DMS79 treated with DMSO at 0.1 percent for 48 hours (cell line): ENCODE measurements around the gene GATAD2B.
"Not testable (repeated sequence)": the region's sequence is repeated elsewhere in the genome, so short reads cannot be mapped to it uniquely, and the experiment has no call there.

ENCODE experiments used
- DNase-seq: peaks from one replicate; lab custom pipeline; 2025; lab: John Stamatoyannopoulos, UW

GATAD2B gene

DNA sequence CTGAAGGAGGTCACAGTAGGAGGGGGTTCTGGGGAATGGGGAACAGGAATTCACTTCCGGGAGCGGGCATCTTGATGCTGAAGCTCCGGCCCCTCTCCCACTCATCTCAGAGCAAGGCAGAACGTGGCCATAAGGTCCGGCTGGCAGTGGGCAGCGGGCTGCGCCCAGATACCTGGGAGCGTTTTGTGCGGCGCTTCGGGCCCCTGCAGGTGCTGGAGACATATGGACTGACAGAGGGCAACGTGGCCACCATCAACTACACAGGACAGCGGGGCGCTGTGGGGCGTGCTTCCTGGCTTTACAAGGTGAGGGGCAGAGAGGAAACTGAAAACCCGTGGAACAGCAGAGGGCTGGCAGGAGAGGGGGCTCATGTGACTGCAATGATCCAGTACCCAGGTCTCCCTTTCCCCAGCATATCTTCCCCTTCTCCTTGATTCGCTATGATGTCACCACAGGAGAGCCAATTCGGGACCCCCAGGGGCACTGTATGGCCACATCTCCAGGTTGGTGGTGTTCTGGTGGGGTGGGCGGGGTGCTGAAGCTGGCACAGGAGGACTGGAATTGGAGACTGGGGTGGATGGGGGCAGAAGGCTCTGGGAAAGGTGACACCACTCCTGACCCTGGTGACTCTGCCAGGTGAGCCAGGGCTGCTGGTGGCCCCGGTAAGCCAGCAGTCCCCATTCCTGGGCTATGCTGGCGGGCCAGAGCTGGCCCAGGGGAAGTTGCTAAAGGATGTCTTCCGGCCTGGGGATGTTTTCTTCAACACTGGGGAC is 144.5 kb downstream of the GATAD2B start:
- no peak for DNase-seq

DNA sequence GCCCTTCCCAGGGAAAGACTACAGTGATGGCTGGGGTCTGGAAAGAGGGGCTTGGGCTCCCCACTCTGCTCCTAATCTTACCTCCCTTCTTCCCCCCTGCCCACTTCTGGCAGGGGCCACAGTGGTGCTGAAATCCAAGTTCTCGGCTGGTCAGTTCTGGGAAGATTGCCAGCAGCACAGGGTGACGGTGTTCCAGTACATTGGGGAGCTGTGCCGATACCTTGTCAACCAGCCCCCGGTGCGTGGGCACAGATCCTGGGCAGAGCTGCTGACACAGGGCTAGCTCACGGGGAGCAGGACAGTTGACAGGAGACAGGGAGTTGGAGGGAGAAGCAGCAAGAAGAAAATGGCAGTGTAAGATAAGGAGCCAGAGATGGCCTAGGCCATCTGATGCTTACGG is 145.1 kb downstream of the GATAD2B start:
- DNase-seq: no peak

DNA sequence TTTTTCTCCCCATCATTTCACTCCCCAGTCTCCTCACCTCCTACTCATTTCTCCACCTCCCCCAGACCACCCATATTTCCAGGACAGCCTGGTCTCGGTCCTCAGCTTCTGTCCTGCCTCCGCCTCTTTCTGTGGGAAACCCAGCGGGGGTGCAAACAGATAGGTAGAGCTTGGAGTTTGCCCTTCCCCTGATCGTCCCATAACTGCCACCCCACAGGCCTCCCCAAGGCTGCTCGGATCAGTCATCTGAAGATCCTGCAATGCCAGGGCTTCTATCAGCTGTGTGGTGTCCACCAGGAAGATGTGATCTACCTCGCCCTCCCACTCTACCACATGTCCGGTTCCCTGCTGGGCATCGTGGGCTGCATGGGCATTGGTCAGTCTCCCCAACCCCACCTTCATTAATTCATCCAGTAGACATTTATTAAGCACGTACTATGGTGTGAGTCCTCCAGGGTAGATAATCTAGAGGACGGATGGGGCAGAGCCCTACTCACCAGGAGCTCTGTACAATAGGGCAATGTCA is 145.9 kb downstream of the GATAD2B start:
- DNase-seq: no peak

DNA sequence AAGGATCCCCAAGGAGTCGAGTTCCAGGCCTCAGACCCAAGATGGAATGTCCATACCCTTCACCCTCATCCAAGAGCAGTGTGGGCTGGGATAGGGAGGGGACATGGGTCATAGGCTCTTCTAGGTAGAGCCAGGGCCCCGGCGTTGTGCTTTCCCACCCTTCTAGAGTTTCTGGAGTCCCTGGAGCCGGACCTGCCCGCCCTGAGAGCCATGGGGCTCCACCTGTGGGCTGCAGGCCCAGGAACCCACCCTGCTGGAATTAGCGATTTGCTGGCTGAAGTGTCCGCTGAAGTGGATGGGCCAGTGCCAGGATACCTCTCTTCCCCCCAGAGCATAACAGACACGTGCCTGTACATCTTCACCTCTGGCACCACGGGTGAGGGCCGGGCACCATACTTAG is 146.4 kb downstream of the GATAD2B start:
- peak; percentile 43 for DNase-seq

DNA sequence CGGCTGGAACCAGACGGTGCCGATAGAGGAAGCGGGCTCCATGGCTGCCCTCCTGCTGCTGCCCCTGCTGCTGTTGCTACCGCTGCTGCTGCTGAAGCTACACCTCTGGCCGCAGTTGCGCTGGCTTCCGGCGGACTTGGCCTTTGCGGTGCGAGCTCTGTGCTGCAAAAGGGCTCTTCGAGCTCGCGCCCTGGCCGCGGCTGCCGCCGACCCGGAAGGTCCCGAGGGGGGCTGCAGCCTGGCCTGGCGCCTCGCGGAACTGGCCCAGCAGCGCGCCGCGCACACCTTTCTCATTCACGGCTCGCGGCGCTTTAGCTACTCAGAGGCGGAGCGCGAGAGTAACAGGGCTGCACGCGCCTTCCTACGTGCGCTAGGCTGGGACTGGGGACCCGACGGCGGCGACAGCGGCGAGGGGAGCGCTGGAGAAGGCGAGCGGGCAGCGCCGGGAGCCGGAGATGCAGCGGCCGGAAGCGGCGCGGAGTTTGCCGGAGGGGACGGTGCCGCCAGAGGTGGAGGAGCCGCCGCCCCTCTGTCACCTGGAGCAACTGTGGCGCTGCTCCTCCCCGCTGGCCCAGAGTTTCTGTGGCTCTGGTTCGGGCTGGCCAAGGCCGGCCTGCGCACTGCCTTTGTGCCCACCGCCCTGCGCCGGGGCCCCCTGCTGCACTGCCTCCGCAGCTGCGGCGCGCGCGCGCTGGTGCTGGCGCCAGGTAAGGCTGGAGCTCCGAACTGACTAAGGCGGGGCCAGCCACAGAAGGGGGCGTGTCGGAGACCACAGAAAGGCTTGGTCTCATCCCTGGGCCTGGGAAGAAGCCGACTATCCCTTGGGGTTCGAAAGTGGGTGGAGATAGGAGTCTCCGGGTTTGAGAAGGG is 147.1 kb downstream of the GATAD2B start:
- peak; percentile 74 for DNase-seq

DNA sequence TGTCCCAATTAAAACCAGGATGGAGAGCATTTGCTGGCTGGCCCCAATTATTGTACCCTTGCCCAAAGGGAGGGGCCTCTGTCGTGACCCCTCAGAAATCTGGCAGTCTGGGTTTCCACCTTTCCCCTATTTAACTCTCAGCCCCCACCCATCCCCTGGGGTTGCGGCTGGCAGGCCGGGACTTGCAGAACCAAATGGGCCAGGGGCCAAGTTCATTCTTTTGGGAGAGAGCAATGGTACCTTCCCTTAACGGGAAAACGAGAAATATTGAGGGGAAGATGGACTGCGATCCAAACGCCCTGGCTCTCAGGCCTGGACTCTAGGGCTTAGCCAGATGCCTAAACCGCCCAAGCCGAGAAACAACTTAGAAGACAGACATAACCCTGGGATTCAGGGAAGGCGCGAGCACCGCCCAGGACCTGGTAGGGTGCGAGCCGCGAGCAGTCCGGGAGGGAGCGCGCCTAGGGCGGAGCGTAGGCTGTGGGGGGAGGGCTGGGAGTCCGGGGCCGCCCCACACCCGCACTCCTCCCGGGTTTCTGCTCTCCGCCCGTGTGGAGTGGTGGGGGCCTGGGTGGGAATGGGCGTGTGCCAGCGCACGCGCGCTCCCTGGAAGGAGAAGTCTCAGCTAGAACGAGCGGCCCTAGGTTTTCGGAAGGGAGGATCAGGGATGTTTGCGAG is 147.9 kb downstream of the GATAD2B start, which contains the start of gene SLC27A3:
Gene SLC27A3, plus strand, starts transcription at position 628 of the 678 bp plus-strand sequence. CDS start 91 bp downstream, outside the sequence.
- peak; percentile 63 for DNase-seq

DNA sequence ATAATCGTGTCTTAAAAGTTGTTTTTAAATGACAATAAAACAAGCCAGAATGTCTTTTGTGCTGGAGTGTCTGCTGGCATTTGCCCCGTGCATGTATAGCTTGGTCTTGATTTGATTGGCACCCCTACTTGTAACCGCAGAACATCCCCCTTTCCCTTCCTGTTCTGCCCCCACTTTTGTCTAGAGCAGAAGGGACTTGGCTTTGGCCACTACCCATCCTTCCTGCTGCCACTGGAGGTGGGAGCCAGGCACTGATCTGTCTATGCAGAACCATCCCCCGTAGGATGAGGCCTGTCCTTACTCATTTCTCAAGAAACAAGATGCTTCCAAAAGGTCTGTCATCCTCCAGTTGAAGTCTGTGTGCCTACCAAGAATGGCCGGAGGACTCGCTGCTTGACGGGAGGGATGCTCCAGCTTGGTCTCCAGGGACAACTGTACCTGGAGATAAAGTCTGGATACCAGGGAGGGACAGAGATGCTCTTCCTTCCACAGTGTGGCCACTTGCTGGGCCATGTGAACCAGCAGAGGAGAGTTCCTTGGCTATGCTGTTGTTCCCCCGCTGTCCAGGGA is 148.7 kb downstream of the GATAD2B start:
- DNase-seq: no peak

DNA sequence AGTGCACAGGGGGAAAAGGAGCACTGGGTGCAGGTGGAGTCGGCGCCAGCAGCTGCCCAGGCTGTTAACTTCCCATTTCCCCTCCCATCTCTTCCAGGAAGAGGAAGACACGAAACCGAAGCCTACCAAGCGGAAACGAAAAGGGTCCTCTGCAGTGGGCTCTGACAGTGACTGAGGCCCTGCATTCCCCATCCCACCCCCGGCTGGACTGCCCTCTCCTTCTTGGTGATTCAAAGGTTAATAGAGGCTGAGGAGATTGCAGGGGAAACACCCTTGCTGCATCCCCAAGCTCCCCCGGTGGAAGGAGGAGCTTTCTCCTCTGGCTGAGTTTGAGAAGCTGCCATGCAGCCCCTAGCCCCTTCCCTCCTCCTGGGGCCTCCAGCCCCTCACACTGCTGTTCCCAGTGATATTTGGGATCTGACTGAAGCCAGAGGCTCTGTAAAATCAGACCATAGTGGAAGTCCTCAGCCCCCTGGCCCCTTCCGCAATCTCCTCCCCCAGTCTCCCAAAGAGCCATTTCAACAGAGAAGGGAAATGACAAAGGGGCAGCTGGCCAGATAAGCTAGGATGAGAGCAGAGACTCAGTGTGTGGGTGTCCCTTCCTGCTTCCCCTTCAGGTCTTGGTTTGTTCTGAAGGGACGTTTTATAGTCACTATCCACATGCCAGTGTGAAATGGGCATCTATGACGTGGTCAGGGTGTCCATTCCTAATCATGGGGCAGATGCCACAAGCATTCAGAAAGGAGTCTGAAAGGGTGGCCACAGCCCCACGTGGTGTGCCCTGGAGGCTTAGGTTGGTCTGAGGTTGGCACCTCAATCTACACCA is 149.5 kb downstream of the GATAD2B start:
- no peak for DNase-seq

DNA sequence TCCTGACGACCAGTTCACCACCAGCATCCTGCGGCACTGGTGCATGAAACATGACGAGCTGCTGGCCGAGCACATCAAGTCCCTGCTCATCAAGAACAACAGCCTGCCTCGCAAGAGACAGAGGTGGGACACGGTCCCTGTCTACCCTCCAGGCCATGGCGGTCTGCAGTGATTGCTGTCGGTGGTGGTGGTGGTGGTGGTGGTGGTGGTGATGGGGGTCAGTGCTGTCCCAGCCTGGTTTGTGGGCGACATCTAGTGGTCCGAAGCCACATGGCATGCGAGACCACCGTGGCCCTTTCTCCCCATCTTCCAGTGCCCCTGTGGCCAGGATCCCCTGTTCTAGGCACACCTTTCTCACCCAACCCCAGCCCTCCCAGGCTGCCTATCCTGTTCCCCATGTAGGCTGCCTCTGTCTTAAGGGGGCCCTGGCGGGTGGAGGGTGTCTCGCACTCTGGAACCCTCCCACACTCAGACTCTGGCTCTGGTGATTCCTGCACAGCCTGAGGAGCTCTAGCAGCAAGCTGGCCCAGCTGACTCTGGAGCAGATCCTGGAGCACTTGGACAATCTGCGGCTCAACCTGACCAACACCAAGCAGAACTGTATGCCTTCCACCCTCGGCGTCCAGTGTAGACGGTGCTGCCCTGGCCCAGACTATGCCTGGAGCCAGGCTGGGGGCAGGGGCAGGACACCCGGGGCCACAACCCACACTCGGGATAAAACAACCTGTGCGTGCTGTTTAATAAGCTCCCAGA is 150.8 kb downstream of the GATAD2B start:
- no peak for DNase-seq

DNA sequence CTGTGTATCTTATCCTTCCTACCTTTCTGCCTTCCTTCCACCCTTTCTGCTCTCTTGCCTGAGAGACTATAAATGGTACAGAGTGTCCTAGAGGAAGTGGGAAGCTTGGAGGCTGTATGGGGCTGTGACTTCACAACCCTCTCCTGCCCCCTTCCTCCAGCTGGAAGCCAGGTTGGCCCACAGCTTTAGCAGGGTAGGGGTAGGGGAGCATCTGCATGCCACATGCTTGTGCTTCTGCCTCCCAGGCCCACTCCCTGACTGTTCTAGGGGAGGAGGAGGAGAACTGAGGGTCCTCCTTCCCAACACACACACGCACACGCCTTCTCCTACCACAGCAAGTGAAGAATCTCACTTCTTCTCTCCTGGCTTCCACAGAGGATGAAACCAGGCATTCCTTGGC is 151.5 kb downstream of the GATAD2B start:
- no peak for DNase-seq

DNA sequence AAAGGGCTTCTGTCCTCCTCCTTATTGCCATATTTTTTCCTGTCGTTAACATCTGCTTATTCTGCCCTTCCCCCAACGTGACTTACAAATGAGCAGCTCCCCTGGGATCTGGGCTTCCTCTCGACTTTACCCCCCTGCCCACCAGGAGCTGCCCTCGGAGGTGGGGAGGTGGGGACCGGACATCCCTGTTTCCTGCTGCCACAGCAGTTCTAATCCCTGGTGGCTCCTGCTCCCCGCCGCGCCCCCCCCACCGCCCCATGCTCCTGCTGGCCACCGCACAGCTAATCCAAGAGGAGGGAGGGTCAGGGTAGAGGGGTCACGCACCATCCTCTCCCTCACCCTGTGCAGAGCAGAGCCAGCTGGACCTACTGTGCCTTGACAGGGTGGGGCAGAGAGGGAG is 152.0 kb downstream of the GATAD2B start:
- DNase-seq: no peak

DNA sequence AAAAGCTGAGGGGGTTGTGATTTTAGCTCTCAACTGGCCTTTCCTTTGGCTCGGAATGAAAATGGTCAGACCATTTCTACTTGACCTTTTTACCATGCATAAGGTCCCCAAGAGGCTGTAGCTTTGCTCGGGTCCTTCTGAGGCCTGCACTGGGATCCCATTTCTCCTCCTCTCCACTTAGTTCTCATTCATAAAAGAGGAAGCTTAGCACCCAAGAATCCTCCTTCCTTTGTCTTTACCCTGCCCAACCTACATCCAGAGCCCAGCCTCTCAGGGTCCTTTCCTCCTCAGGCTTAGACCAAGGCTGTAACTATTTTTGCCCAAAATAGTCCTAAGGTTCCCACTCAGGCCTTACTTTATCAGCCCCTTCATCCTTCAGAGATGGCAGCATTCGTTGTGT is 153.6 kb downstream of the GATAD2B start:
- DNase-seq: no peak

DNA sequence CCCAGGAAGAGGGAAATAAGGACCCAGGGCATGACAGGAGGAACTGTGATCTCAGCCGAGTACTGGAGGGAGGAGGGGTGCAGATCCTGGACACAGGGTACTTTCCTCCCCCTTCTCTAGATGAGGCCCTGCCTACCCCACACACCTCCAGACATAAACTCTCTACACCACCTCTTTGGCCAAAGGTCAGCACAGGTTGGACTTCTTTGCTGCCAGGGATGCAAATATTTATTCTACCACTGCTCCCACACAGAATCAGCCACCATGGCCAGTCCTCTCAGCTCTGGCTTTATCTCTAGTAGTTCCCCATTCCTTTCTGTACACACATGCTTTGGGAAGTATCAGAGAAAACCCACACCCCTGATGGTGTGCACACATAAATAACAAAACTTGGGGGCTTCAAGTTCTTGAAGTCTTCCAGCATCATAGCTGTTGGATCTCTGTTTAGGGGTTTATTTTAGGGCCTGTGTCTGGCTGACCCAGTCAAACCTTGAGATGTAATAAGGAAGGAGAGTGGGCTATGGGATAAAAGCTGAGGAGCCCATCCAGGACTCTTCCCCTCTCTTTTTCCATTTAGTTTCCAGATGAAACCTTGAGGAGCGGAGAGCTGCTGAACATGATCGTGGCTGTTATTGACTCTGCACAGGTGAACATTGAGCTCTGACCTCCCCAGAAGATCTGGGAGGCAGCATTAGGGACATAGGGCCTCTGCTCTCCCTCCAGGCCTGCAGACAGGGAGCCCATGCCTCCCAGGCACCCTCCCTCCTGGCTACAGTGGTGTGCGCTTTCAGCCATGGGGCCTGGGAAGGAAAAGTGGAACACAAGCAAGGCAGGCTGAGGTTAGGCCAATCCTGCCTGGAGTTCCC is 154.2 kb downstream of the GATAD2B start:
- DNase-seq: no peak

DNA sequence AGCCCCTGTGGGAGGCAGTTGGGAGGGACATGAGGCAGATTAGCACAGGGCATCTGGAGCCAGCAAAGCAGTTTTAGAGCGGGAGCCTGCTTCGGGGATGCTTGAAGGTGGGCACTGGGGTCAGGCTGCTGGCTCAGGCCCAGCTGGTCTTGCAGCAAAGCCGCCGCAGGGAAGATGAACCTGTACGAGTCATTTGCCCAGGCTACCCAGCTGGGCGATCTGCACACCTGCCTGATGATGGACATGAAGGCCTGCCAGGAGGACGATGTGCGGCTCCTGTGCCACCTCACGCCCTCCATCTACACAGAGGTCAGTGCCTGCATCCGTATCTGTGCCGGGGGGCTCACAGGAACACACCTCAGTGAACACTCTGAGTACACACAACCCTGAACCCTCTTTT is 155.3 kb downstream of the GATAD2B start:
- no peak for DNase-seq

DNA sequence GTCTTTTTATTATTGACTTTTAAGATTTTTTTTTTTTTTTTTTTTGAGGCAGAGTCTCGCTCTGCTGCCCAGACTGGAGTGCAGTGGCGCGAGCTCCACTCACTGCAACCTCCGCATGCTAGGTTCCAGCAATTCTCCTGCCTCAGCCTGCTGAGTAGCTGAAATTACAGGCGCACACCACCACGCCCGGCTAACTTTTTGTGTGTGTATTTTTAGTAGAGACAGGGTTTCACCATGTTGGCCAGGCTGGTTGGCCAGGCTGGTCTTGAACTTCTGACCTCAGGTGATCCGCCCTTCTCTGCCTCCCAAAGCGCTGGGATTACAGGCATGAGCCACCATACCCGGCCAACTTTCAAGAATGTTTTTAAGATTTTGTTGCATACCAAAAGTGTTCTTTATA is 156.1 kb downstream of the GATAD2B start:
- not testable (repeated sequence) for DNase-seq

DNA sequence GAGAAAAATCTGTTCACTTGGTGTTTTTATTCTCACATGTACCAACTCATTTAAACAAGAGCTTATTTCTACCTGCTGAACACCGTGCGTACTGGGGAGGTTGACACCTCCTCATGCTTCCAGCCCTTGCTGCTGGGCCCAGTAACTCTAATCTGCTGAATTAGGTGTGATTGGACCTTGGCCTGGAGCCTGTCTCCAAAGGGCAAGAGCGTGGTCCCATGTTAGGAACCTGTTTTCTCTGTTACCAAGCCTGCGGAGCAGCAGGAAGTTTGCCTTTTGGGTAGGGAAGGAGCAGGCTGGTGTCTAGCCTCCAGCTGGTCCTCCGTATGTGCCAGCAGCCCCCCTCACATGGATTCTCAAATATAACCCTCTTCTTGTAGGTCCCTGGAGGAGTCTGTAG is 158.5 kb downstream of the GATAD2B start:
- DNase-seq: no peak

DNA sequence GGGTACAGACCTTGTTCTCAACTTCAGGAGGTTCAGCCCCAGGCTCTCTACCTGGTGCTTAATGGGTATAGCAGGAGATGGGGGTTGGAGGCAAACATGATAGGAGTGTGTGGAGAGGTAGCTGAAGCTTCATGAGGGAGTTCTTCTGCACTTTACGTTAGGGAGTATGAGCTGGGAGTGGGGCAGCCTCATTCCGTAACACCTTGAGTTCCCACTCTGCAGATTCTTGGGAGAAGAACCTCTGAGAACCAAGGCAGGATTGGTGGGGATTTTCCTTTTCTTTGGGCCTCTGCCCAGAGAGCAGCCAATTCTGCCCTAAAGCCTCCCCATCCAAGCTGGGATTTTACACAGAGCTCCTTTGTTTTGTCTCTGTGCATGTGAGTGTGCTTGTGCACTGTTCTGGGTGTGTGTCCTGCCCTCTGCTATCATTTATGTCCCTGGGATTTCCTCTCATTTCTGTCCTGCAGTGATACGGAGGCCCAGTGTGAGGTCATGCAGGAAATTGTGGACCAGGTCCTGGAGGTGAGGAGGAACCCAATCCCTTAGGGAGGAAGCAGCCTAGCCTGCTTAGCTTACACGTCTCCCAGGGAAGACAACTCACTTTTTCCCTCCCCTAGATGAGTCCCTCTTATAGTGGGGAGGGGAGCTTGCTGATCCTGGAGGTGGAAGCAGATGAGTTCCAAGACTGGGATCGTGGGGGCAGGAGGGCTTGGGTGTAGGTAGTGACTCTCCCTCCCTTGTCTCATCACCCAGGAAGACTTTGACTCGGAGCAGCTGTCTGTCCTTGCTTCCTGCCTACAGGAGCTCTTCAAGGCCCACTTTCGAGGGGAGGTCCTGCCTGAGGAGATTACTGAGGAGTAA is 159.2 kb downstream of the GATAD2B start:
- DNase-seq: no peak

DNA sequence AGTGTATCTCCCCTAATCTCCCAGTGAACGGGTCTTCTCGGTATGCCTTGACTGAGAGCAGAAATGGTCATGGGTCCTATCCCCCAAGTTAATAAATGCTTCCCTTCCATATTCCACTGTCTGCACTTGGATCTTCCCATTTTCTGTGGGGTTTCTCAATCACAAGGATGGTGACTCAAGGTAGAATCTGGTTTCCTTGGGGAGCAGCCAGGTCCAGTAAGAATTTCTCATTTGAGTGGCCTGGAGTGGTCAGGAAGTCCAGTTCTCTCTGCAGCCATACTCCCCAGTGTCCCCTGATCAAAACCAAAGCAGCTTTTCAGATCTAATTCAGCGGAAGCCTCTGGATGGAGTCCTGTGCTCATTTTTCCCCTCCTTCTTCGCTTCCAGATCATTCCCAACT is 162.3 kb downstream of the GATAD2B start:
- no peak for DNase-seq
